Effector memory CD4-positive, alpha-beta T cell (primary cell): ENCODE data around the gene AKR7A3.
"Not testable (repeated sequence)": the region's sequence is repeated elsewhere in the genome, so short reads cannot be mapped to it uniquely, and the experiment has no call there.

Experiments used
- DNase-seq, 3 donors: peaks; one replicate each; pipeline ENCODE4 v3.0.0-alpha.2; 2020
- H3K27ac ChIP-seq: 2 replicates; pipeline ENCODE4 v1.7.0; 2013; ENCODE audit warnings: mild to moderate bottlenecking, low read length, moderate library complexity; ENCODE audit not compliant: insufficient read depth, poor library complexity, severe bottlenecking
- H3K27me3 ChIP-seq: replicated peaks from 2 replicates; pipeline ENCODE4 v1.7.0; 2013; ENCODE audit warnings: mild to moderate bottlenecking, low read length; ENCODE audit not compliant: insufficient read depth, control insufficient read depth, poor library complexity, severe bottlenecking
- H3K36me3 ChIP-seq: 2 replicates; pipeline ENCODE4 v1.7.0; 2013; ENCODE audit warnings: mild to moderate bottlenecking, low read length, moderate library complexity; ENCODE audit not compliant: control insufficient read depth, insufficient read depth
- H3K4me1 ChIP-seq: 2 replicates; pipeline ENCODE4 v1.7.0; 2013; ENCODE audit warnings: low read length, mild to moderate bottlenecking; ENCODE audit not compliant: control insufficient read depth, insufficient read depth, poor library complexity, severe bottlenecking
- H3K4me3 ChIP-seq: 2 replicates; pipeline ENCODE4 v1.7.0; 2013; ENCODE audit warnings: low read length, low read depth, mild to moderate bottlenecking; ENCODE audit not compliant: insufficient read depth, poor library complexity, severe bottlenecking
- H3K9me3 ChIP-seq: 2 replicates; pipeline ENCODE4 v1.7.0; 2013; ENCODE audit warnings: mild to moderate bottlenecking, low read length, moderate library complexity; ENCODE audit not compliant: control insufficient read depth

AKR7A3 gene

DNA sequence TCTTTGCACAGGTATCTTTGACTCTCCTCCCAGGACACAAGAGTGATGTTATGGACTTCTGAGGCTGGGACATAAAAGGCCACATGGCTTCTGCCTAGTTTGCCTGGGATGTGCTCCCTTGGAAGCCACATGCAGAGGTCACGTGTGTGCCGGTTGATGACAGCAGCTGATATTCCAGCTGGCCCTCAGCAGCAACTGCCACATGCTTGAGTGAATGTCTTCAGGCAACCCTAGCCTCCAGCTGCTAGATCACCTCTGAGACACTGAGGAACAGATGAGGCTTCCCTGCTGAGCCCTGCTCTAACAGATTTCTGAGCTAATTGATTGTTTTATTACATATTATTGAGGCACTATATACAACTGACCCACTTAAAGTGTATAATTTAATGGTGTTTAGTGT, 11.6 kb upstream of the AKR7A3 start:
- H3K4me1 ChIP-seq = no peaks in the 10 kb centered on the region
- no peaks in the 10 kb centered on the region for H3K9me3 ChIP-seq
- no peak for DNase-seq
- H3K36me3 ChIP-seq = peaks cover 16% of the 10 kb centered on the region
- H3K27me3 ChIP-seq = no peaks in the 10 kb centered on the region
- no peak overlapping the region for H3K4me3 ChIP-seq
- H3K27ac ChIP-seq = no peak overlapping the region

DNA sequence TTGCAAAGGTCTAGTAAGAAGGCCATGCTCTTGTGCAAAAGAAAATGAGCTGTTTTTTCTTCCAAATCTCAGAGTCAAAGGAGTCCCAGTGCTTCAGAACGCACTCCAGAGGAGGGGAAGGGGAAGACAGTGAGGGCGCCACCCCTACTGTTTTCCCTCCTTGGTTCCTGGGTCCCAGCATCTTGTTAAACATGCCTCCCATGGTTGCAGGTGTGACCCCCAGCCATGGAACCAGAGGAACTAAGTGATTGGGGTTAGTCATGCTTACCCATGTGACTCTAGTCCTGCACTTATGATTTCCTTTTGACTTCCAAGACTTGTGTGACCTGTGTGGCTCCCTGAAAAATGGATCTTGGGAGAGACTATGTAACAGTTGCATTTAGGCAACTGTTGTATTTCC, 6.1 kb upstream of the AKR7A3 start:
- Histone ChIP-seq H3K36me3 (no peaks in the 10 kb centered on the region), H3K4me3 (no peak overlapping the region), H3K9me3 (no peaks in the 10 kb centered on the region), H3K4me1 (no peaks in the 10 kb centered on the region), H3K27me3 (no peaks in the 10 kb centered on the region), H3K27ac (no peak overlapping the region)
- DNase-seq = no peak

DNA sequence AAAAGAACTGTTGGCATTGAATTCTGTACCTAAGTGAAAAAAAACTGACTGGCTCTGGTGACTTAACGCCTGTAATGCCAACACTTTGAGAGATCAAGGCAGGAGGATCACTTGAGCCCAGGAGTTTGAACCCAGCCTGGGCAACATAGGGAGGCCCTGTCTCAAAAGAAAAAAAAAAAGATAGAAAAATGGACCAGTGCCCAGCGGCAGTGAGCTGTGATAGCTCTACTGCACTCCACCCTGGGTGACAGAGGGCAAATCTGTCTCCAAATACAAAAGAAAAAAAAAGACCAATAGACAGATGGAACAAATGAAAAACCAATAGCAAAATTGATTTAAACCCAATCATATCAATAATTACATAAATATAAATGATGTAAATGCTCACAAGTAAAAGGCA, 674 bp upstream of the AKR7A3 start:
- no peak for DNase-seq
- H3K27me3 ChIP-seq = no peaks in the 10 kb centered on the region
- peaks cover 4% of the 10 kb centered on the region for H3K4me1 ChIP-seq
- no peak overlapping the region for H3K27ac ChIP-seq
- peak overlapping the region; percentile 52 for H3K4me3 ChIP-seq
- no peaks in the 10 kb centered on the region for H3K9me3 ChIP-seq
- no peaks in the 10 kb centered on the region for H3K36me3 ChIP-seq

DNA sequence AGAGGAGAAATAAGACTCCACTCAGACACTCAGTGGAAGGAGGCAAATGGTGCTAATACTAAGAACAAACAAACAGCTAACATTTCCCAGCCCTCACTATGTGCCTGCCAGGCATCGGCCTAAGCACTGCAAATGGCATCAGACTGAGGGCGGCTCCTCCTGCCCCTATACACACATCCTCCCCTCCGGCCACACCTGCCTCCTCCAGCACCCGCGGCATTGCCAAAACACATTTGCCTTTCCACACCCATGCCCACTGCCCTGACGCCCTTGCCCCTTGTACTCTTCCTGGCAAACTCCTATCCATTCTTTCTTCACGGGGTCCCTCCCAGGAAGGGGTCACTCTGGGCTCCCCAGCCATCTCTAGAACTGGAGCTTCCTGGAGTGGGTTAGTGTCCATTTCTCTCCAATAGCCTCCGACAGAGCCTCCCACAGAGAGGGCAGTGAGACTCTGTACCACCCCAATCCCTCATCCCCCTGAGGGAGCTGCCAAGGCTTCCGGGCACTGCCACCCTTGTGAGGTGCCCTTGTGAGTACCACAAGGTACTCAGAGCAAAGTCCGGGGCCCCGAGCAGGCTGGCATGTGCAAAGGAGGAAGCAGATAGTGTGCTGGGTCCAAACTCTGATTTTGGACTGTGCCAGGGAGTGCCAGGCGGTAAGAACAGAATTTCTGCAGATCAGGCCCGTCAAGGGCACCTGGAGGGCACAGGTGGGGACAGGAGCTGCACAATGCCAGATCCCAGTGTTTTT, 959 bp downstream of the AKR7A3 start:
- H3K4me3 ChIP-seq = no peak overlapping the region
- no peaks in the 10 kb centered on the region for H3K27me3 ChIP-seq
- no peaks in the 10 kb centered on the region for H3K36me3 ChIP-seq
- H3K4me1 ChIP-seq = peaks cover 4% of the 10 kb centered on the region
- DNase-seq = no peak
- no peaks in the 10 kb centered on the region for H3K9me3 ChIP-seq
- H3K27ac ChIP-seq = no peak overlapping the region

DNA sequence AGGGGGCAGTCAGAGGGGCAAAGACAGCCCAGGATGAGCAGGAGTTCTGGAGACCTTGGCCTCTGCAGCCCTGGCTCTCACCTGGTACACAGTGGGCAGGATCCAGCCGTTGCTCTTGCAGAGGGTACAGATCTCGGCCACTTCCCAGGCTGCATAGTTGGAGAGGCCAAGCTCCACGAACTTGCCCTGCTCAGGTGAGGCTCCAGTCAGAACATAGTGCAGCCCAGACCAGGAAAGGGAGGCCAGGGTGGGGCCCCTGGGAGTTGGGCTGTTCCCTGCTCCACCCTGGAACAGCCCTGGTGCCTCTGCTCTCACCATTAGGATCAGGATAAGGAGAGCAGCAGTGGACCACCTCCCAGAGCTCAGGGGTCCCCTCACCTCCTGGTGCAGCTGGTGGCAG, 2.8 kb downstream of the AKR7A3 start:
- H3K27me3 ChIP-seq, DNase-seq: not testable (repeated sequence)

DNA sequence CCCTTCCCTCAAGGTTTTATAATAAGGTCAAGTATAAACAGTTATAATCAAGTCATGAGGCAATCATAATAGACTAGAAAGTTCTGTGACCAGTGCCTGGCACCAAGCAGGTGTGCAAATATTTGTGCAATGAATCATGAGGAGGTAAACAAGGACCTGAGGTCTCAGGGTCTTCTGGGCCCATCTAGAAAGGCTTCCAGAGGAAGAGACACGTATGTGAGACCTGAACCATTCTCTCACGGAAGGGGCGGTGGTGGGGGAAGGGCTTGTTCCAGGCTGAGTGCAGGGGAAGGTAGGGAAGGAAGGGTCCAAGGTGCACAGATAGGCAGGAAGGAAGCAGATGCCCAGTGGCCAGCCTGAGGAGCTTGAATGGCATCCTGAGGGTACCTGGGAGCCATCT, 3.2 kb downstream of the AKR7A3 start:
- H3K9me3 ChIP-seq, H3K36me3 ChIP-seq, H3K27ac ChIP-seq, H3K27me3 ChIP-seq, H3K4me1 ChIP-seq, DNase-seq, H3K4me3 ChIP-seq: not testable (repeated sequence)

More for the DNA sequence above, 2.8 kb downstream of the AKR7A3 start:
- not testable (repeated sequence) for H3K9me3 ChIP-seq, H3K27ac ChIP-seq, H3K36me3 ChIP-seq, H3K4me3 ChIP-seq, H3K4me1 ChIP-seq

DNA sequence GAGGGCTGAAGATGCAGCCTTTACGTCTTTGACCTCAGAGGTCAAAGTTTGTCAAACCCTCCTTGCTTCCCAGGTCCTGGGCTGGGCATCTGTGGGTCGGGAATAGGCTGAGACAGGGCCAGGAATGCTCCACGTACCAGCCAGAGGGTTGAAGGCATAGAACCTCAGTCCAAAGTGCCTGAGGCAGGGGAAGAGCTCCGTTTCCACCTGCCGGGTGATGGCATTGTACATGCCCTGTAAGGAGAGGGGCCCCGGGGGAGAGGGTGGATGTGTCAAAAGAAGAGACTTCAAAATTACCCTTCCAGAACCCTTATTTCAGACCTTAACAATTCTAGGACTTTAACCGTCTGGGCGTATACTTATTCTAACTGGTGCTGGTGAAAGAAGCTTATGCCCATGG, 3.7 kb downstream of the AKR7A3 start:
- Histone ChIP-seq H3K27me3 (no peaks in the 10 kb centered on the region), H3K4me3 (no peak overlapping the region), H3K36me3 (no peaks in the 10 kb centered on the region), H3K4me1 (peaks cover 4% of the 10 kb centered on the region), H3K27ac (no peak overlapping the region), H3K9me3 (no peaks in the 10 kb centered on the region)
- DNase-seq = no peak

DNA sequence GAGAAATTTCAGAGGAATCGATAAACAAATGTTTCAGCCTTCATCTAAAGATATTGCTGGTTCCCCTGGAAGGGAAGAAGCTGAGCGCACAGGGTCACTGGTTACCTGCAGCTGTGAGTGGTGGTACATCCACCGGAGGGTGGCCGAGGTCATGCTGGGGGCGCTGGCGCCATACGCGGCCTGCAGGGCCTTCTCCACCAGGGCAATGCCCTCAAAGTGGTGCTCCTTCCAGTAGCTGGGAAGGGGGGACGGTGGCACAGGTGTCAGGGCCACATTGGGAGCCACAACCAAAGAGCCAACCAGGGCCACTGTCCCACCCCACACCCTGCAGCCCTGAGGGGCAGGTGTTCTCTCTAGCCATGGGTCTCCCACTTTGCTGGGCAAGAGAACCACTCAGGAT, 4.7 kb downstream of the AKR7A3 start:
- Histone ChIP-seq H3K36me3 (no peaks in the 10 kb centered on the region), H3K27me3 (no peaks in the 10 kb centered on the region), H3K27ac (no peak overlapping the region), H3K4me3 (no peak overlapping the region), H3K4me1 (peaks cover under 1% of the 10 kb centered on the region), H3K9me3 (no peaks in the 10 kb centered on the region)
- DNase-seq = no peak

DNA sequence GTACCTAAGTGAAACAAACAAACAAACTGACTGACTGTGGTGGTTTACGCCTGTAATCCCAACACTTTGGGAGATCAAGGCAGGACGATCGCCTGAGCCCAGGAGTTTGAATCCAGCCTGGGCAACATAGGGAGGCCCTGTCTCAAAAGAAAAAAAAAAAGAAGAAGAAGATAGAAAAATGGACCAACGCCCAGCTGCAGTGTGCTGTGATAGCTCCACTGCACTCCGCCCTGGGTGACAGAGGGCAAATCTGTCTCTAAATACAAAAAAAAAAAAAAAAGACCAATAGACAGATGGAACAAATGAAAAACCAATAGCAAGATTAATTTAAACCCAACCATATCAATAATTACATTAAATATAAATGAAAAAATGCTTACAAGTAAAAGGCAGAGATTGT, 13.9 kb downstream of the AKR7A3 start:
- H3K36me3 ChIP-seq = no peaks in the 10 kb centered on the region
- no peak overlapping the region for H3K27ac ChIP-seq
- no peak for DNase-seq
- no peak overlapping the region for H3K4me3 ChIP-seq
- no peaks in the 10 kb centered on the region for H3K9me3 ChIP-seq
- H3K27me3 ChIP-seq = no peaks in the 10 kb centered on the region
- H3K4me1 ChIP-seq = no peaks in the 10 kb centered on the region

DNA sequence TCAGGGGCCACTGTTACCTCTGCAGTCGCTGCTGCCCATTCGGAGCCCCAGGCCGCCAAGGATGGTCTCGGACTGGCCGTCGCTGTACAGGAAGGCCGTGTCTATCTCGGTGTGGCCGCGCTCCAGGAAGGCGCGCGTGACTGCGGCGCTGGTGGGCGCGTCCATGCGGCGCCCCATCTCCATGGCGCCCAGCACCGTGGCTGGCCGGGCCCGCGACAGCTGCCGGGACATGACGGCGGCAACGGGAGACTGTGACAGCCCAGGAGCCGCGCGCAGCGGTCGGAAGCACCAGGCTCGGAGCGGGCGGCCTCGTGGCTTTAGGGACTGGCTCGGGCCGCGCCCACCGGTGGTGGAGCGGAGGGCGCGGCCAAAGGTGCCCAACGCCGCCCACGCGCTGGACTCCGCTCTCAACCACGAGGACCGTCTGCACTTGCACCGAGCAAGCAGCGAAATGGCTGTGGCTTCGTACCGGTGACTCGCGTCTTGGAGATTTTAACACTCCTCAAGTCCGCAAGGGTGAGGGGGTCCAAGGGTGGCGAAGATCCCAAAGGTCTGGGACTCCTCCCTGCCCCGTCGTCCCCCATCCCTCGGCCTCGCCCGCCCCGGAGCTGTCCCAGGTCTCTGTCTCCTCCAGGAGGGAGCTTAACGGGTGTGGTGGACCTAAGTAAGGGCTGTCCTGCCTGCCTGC, 14.6 kb downstream of the AKR7A3 start:
- not testable (repeated sequence) for H3K4me3 ChIP-seq, H3K4me1 ChIP-seq, H3K9me3 ChIP-seq, H3K27me3 ChIP-seq, H3K27ac ChIP-seq, H3K36me3 ChIP-seq, DNase-seq
